ENCODE results near the gene TARM1.

GRCh38 chr19:54128796-54129616 is 47.8 kb upstream of the TARM1 start:
- TF ChIP-seq CTCF (IDR thresholded peaks at IDR 0.05) (no peak), EZH2 (IDR thresholded peaks at IDR 0.05; ENCODE audit: borderline replicate concordance, insufficient read depth, low read depth, low read length, poor library complexity, severe bottlenecking) (no peak)
